ENCODE results near the gene CYP2C8. TPM values are rescaled to one million over a fixed set of nuclear protein-coding genes. Genes with fewer than 3 reads are reported as not detected.

Gene CYP2C8
- polyA plus RNA-seq, 1 donor (not counting 4 experiments of a cell fraction or from before 2014, with no cell fraction given), result 0.16 TPM

DNA sequence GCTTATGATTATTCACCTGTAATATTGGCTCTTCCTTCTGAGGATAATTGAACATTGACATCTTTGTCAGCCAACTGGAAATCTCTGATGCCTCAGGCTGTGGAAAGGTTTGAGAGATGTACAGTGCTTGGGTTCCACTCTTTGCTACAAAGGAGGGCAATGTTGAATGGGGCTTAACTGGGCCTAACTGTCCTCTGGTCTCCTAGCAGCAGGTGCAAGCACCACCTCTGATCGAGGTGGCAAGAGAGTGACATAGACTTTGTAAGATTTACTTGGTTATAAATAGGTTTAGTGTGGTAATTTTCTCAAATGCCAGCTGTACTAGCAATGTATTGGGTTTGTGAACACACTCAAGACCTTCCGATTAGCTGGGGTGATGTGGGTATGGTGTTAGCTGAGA lies 21.1 kb downstream of the CYP2C8 start:
- FAIRE-seq (no peak), DNase-seq (ENCODE audit: low read depth, low spot score) (no peak)
- dilution Hi-C loops (cut with MboI; ENCODE audit: extremely low pct_ligation_motif_present, low sequenced_read_pairs), result no loop called here
- H4K20me1 ChIP-seq (ENCODE audit: control insufficient read depth, extremely low read depth, insufficient read depth, low read length), result no peaks in the 10 kb centered on the region
- H3K27me3 ChIP-seq (ENCODE audit: control insufficient read depth, extremely low read depth, insufficient read depth, low read length), result no peaks in the 10 kb centered on the region
- H3K9ac ChIP-seq (ENCODE audit: control insufficient read depth, extremely low read depth, insufficient read depth, low read length), result no peak overlapping the region
- no peaks in the 10 kb centered on the region for H3K9me1 ChIP-seq (ENCODE audit: control insufficient read depth, extremely low read depth, insufficient read depth, low read length)
- H3K79me2 ChIP-seq (ENCODE audit: control insufficient read depth, insufficient read depth, low read length), result no peaks in the 10 kb centered on the region
- H3K4me1 ChIP-seq (ENCODE audit: control insufficient read depth, extremely low read depth, insufficient read depth, low read length), result no peaks in the 10 kb centered on the region
- H3K9me3 ChIP-seq (ENCODE audit: control insufficient read depth, low read depth, low read length), result no peaks in the 10 kb centered on the region
- TF ChIP-seq CTCF (optimal IDR thresholded peaks at IDR 0.05 in 1 of 3, IDR thresholded peaks at IDR 0.05 in 1 of 3, conservative IDR thresholded peaks at IDR 0.05 in 1 of 3; ENCODE audit: extremely low read depth in 1 of 3, insufficient read depth in 2 of 3, low read length in 3 of 3) (no peak), EZH2 (IDR thresholded peaks at IDR 0.05; ENCODE audit: low read length) (no peak)
- no peak overlapping the region for H3K4me2 ChIP-seq (ENCODE audit: control insufficient read depth, extremely low read depth, insufficient read depth, low read depth, low read length)
- H3K4me3 ChIP-seq (ENCODE audit: control insufficient read depth in 2 of 3, extremely low read depth in 1 of 3, insufficient read depth in 2 of 3, low read depth in 1 of 3, low read length in 3 of 3), result no peak overlapping the region
- no peak overlapping the region for H2AFZ ChIP-seq (ENCODE audit: control insufficient read depth, low read length)
- H3K36me3 ChIP-seq (ENCODE audit: control insufficient read depth in 2 of 2, extremely low read depth in 1 of 2, insufficient read depth in 2 of 2, low read length in 2 of 2), result no peaks in the 10 kb centered on the region
- no peak overlapping the region for H3K27ac ChIP-seq (ENCODE audit: control insufficient read depth, insufficient read depth, low read length)

- no peaks in the 10 kb centered on the region for H4K20me1 ChIP-seq (ENCODE audit: control insufficient read depth, extremely low read depth, insufficient read depth, low read length)
- dilution Hi-C loops (cut with MboI; ENCODE audit: extremely low pct_ligation_motif_present, low sequenced_read_pairs), result no loop called here
Measured at GRCh38 chr10:95039281-95039680, 30.0 kb downstream of the CYP2C8 start.

More at GRCh38 chr10:95039281-95039680, 30.0 kb downstream of the CYP2C8 start:
- Histone ChIP-seq H3K27ac (ENCODE audit: control insufficient read depth, insufficient read depth, low read length) (no peak overlapping the region), H3K4me1 (ENCODE audit: control insufficient read depth, extremely low read depth, insufficient read depth, low read length) (no peaks in the 10 kb centered on the region), H3K27me3 (ENCODE audit: control insufficient read depth, extremely low read depth, insufficient read depth, low read length) (no peaks in the 10 kb centered on the region), H3K4me3 (ENCODE audit: control insufficient read depth in 2 of 3, extremely low read depth in 1 of 3, insufficient read depth in 2 of 3, low read depth in 1 of 3, low read length in 3 of 3) (no peak overlapping the region), H3K9me1 (ENCODE audit: control insufficient read depth, extremely low read depth, insufficient read depth, low read length) (no peaks in the 10 kb centered on the region), H3K9me3 (ENCODE audit: control insufficient read depth, low read depth, low read length) (no peaks in the 10 kb centered on the region), H3K4me2 (ENCODE audit: control insufficient read depth, extremely low read depth, insufficient read depth, low read depth, low read length) (no peak overlapping the region), H3K36me3 (ENCODE audit: control insufficient read depth in 2 of 2, extremely low read depth in 1 of 2, insufficient read depth in 2 of 2, low read length in 2 of 2) (no peaks in the 10 kb centered on the region), H3K79me2 (ENCODE audit: control insufficient read depth, insufficient read depth, low read length) (no peaks in the 10 kb centered on the region), H3K9ac (ENCODE audit: control insufficient read depth, extremely low read depth, insufficient read depth, low read length) (no peak overlapping the region), H2AFZ (ENCODE audit: control insufficient read depth, low read length) (no peak overlapping the region)
- FAIRE-seq (no peak), DNase-seq (ENCODE audit: low read depth, low spot score) (no peak)
- TF ChIP-seq CTCF (optimal IDR thresholded peaks at IDR 0.05 in 1 of 3, IDR thresholded peaks at IDR 0.05 in 1 of 3, conservative IDR thresholded peaks at IDR 0.05 in 1 of 3; ENCODE audit: extremely low read depth in 1 of 3, insufficient read depth in 2 of 3, low read length in 3 of 3) (no peak), EZH2 (IDR thresholded peaks at IDR 0.05; ENCODE audit: low read length) (no peak)
